Measurements from ENCODE around the gene TP53BP2.

Gene TP53BP2

DNA sequence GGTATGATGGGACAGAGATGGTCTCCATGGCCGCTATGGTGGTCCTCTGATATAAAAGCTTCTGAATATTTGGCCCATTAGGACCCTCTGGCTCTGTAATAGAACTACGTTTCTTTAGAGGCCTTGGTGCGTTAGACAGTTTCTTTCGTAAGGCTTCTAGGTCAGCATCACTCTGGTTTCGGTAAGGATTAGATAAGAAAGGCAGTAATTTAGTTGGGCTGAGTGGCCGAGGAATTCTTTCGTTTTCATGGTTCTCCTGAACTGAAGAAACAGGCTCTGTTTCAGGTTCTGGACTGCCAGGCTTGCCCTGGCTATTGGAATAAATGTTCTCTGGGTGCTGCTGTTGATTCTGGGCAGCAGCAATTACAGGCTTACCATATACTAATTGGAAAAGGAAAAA lies 49.5 kb downstream of the TP53BP2 start:
- DNase-seq (ENCODE audit: low read depth), result no peak

GRCh38 chr1:223794136-223794880 lies 51.4 kb downstream of the TP53BP2 start:
- DNase-seq (ENCODE audit: low read depth), result no peak

DNA sequence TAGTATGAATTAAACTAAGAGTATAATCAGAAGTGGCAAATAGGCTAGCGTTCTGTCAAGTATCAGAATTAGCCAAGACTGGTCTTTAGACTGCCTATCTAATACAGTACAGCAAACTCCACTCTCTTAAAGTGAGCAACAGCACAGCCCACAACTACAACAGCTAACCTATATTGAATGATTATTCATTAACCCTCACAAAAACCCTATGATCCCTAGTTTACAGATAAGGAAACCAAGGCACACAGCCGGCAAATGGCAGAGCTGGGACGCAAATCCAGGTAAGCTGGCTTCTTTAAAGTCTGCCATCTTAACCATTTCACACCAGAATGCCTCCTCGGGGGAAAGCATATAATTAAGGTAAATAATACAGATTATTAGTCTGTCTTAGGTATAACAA lies 52.0 kb downstream of the TP53BP2 start:
- DNase-seq (ENCODE audit: low read depth), result no peak

DNA sequence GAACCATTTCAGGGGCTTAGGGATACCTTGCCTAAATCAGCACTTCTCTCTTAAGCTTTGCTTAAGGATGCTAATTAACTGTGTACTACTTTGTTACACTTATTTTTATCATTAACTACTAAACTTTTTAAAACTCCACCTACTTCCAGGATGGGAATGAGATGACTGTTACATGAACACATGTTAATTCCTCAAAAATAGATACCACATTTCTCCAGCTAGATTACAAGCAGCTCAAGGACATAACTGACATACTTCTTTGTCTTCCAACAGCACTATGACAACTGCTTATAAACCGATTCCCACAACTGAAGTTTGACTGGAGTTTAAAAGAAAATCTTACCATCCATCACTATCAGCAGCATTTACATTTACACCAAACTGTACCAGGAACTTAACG lies 53.7 kb downstream of the TP53BP2 start:
- no peak for DNase-seq (ENCODE audit: low read depth)

DNA sequence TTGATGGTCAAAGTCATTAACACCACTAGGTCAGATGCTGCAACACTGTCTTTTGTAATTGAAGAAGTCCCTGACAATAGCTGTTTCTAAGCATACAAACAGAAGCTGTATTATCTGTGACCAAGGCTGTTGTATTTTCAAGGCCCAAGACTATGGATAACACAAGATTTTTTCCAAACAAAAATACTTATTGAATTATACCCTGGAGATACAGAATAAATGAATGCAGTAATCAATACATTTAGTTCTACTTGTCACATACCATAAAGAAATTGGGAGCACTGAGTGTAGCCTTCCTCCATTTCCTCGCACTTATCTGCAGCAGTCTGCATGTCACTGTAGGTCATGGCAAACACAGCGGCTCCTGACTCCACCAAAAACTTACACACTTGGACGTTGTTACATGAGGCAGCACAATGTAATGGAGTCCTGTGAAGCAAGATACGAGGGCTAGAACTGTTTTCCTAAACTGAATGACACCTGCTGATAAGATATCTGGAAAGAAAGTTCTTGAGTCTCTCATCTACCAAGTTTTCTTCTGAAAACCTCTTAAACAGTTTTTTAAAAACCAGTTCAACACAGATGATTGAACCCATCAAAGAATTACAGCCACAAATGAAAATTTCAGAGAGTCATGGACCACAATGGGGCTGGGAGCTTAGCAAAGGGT lies 56.9 kb downstream of the TP53BP2 start:
- DNase-seq (ENCODE audit: low read depth), result no peak

DNA sequence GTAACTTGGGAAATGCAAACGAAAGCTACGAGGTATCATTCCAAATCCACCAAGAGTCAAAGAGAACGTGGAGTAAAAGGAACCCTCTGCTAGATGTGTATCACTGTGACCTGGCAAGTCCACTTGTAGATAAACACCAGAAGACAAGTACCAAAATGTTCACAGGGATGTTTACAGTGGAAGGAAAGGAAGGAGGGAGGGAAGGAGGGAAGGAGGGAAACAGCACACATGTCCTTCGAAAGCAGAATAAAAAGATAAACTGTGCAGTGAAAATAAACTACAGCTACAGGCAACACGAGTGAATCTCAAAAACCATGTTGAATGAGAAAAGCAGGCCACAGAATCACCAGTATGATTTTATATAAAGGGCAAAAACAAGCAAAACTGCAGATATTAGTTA lies 59.9 kb downstream of the TP53BP2 start:
- no peak for DNase-seq (ENCODE audit: low read depth)

GRCh38 chr1:223784541-223784940 lies 61.2 kb downstream of the TP53BP2 start:
- no peak for DNase-seq (ENCODE audit: low read depth)

- DNase-seq (ENCODE audit: low read depth), result no peak
Measured at GRCh38 chr1:223783676-223784075, 62.1 kb downstream of the TP53BP2 start.

DNA sequence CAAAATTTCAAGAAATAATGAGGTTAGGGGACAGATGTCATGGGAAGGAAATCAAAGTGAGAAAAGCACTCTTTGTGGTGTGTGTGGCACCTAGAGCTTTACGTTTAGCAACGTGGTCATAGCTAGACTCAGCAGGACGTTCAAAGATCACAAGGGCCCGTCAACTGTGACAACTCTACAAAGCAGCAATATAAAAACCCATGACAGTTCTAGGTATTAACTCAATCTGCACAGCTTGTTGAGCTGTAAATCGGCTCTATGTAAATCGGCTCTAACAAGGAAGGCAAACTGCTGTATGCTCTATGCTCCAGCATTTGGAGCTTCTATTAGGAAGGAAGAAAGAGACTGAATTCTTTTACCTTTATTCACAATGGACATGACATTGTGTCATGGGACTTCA lies 64.8 kb downstream of the TP53BP2 start:
- no peak for DNase-seq (ENCODE audit: low read depth)

DNA sequence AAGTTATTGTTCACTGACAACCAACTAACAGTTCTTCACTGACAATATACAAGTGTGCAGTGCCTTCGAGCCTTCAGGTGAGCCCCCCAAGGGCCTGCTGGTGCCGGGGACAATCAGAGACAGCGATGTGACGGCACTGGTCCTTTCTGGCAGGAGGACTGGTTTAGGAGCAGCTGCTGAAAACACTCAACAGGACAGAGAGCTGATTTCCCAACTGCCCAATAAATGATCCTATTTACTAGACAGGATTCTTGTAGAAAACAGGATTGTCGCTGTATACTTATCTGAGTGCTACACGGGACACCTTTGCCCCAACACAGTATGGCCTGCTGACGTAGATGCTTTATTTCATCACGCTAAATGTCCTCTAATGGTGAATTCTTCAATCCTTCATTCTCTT lies 65.4 kb downstream of the TP53BP2 start:
- no peak for DNase-seq (ENCODE audit: low read depth)

DNA sequence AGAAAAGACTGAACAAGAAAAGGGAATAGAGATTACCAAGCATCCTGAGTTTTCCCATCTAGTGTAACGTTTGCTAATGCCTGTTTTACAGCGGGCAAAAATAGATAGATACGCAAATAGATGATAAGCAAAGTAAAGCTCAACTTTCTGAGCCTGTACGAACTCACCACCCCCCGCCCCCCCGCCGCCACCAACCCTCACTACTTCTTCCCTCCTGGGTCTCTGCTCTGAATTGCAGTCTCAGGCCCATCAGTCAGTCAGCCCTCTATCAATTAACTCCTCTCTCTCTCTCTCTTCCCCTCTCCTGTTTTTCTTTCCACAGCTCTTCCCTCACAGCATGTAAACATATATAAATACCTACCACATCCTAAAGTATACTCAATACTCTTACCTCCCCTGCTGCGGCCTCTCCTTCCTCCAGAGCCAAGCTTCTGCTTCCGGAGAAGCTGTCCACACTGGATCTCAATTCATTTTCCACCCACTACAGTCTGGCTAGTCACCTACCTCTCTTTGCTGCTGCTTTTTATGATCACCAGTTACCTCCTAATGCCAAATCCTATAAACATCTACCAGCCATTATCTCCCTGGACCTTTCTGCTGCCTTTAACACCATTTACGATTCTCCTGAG lies 68.8 kb downstream of the TP53BP2 start:
- DNase-seq (ENCODE audit: low read depth), result no peak

DNA sequence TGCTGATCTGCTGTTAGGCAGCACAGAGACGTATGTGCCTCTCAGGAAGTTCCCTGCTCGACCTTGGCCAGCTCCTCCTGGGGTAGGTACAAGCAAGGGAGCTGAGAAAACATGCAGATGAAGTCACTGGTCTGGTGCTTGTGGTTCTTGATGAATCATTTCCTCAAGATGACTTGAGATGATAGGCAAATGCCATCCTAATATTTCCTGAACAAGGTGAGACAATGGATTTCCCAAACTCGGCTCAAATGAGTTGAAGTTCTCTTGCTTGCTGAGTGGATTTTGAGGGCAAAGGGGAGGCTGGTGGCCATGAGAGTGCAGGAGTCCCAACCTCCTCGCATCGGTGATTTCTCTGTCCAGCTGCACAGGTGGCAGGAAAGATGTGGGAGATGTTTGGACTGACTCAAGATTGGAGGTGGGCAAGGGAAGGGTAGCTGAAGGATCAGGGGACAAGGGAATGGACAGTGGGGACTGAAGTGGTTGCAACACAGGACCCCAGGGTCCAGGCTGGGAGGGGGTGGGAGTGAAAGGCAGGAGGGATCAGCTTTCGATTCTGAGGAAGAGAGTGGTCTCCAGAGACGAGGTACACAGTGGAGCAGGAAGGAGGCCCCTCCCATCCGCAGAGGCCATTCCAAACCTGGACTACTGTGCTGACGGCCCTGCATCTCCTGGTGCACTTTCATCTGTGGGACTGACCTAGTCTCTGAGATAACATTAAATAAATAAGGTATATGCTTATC lies 69.5 kb downstream of the TP53BP2 start:
- DNase-seq (ENCODE audit: low read depth), result peak; percentile 30

GRCh38 chr1:223775711-223776074 lies 70.1 kb downstream of the TP53BP2 start:
- DNase-seq (ENCODE audit: low read depth), result no peak

DNA sequence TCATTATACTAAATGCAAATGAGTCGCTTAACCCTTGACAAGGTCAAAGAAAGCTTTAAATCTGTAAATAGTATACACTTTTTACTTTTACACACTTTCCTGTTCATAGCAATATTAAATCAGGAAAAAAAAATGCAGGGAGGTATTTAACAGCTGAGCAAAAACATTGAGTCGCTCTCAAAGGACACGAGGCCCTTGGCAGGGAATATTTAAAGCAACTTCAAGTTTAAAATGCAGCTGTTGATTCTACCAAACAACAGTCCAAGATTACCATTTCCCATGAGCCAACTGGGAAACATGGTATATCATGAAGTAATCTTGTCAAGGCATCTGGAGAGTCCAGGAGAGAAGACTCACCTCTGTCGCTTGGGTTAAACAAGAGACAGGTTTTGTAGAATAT lies 70.7 kb downstream of the TP53BP2 start:
- DNase-seq (ENCODE audit: low read depth), result no peak

DNA sequence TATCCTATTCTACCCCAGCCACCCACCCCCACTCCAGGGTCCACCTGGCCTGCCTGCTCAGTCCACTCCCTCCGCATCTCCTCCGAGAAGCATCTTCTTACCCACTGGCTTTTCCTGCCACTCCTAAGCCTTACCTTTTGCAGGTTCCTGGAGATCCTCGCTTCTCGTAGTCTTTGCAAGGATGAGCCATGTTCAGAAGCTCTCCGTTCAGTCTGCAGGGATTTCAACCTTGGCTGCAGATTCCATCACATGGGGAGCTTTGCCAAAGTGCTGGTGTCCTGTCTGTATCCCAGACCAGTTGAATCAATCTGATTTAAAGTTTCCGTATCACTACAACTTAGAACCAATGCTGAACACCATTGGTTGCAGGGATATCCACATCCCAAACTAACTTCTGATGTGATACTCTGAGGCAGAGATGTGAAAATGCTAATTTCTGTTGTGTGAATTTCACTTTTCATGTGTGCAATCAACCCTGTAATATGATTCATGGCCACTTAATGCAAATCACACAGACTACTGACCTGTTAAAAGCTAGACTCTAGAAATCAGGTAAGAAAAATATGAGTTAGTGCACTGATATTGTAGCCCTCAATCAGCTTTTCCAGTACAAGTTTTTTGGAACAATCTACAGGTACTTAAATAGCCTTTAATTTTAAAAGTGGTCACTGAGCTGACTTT lies 71.5 kb downstream of the TP53BP2 start:
- DNase-seq (ENCODE audit: low read depth), result no peak

DNA sequence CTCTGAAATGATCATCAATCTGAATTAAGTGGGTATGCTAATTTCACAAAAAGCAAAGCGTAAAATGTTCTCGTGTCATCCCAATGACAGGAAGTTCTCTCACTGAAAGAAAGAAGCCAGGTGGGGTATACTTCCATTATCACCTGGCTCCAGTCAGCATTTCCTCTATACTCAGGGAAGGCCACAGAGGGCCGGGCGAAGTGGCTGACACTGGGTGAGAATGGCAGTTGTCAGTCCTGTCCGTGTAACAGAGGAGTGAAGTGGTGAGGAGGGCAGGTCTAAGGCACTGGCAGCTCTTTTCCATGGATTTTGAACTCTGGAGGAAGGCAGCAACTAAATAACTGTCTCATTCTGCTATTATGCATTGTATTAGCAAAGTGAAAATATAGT lies 73.0 kb downstream of the TP53BP2 start:
- no peak for DNase-seq (ENCODE audit: low read depth)

DNA sequence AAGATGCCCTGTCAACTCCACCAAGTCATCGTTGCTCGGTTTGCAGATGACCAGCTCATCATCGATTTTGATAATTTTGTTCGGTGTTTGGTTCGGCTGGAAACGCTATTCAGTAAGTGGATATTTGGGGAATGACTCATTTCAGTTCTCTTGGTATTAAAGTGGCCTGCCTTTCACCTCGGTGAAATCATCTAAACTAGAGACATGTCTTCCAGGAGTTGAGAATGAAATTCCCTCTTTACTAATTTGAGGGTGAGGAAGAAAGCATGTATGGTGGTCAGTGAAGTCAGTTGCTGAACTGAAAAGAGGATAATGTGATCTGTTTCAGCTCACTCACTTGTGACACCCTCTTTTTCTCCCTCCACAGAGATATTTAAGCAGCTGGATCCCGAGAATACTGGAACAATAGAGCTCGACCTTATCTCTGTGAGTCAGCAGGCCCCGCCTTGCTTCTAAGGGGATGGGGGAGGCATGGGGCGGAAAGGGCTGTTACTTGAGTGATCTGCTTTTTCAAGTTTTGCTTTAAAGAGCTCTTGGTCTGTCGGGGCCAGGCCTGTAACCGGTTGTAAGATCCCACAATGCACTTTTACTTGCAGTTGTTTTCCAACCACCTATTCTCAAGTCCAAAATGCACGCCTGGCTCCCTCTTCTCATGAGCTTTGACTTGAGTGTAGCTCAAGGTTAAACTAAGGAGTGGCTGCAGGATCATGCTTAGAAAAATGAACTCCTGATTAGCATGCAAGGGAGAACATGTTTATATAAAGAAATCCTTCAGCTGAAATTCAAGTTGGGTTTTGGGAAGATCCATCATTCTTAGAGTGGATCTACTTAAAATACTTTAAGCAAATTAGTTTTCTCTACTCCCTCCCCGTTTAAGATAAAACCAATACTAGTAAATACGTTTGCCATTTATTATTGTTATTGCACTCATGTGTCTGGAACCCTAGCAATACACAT lies 73.7 kb downstream of the TP53BP2 start:
- no peak for DNase-seq (ENCODE audit: low read depth)

DNA sequence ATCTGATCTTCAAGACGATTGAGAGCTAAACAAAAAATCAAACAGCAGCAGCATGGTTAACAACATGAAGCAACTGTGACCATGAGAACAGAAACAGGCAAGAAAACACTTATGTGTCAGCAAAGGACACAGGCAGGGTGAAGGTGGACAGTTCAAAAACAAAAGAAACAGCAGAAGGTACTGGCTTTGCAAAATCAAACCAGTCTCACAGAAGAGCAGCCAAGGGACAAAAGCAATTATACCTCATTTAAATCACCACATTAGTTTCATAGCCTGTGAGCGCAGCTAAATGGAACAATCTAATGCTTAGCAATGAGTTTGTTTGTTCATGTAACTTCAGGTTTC lies 74.3 kb downstream of the TP53BP2 start:
- no peak for DNase-seq (ENCODE audit: low read depth)

DNA sequence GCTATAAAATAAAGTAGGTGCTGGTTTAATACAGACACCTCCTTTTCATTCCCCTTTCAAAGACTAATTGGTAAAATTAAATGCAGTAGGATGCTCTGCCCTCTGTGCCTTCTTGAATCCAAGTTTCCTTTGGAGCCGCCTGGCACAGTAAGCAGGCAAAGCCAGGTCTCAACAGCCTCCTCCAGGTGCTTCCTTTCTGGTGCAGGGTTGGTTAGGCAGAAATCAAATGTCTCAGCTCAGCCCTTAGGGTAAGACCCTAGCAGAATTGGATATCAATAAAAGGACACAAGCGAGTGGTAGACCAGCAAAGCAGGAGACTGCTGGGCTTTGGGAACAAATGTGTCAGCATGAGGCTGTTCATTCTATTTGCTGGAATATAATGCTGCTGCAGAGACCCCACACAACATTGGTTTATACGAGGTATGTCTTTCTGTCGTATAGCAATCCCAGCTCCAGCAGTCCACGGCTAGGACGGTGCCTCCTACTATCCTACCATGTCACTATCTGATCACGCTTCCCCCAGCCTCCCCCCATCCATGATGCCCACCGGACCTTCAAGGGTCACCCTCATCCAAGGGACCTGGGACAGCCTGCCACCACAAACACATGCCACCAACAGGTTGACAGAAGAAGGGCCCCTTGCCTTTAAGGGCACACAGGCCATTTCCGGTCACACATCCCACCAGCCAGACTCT lies 75.0 kb downstream of the TP53BP2 start:
- no peak for DNase-seq (ENCODE audit: low read depth)

- DNase-seq (ENCODE audit: low read depth), result no peak
Measured at GRCh38 chr1:223765719-223766340, 79.9 kb downstream of the TP53BP2 start.

Data from stimulated activated CD4-positive, alpha-beta T cell treated with anti-CD3 and anti-CD28 coated beads, Interleukin-2, amount 100 ng/mL, for 4 hours (primary cell).